GM23338 (cell line): ENCODE measurements around the gene PKNOX2.

Source experiments
- CTCF ChIP-seq, 2 experiments: fragments of 200-600 bp in 1 of 2; sonication (generic) in 1 of 2; conservative IDR thresholded peaks; 2 replicates each; pipeline versions ENCODE4 v1.5.1 to v1.6.1; 2016 to 2017; ENCODE audit warnings: antibody characterized with exemption in 2 of 2, low read depth in 2 of 2, mild to moderate bottlenecking in 2 of 2, moderate library complexity in 1 of 2
- EZH2 ChIP-seq: fragments of 200-600 bp; sonication (generic); IDR thresholded peaks from one replicate; pipeline ENCODE4 v1.8.0; 2017; ENCODE audit warnings: antibody characterized with exemption, mild to moderate bottlenecking, low read depth; ENCODE audit not compliant: unreplicated experiment

- no peak for TF ChIP-seq CTCF (conservative IDR thresholded peaks at IDR 0.05; ENCODE audit: low read depth in 2 of 2)
- no peak for TF ChIP-seq EZH2
Measured at GRCh38 chr11:125379981-125380380, 215.4 kb downstream of the PKNOX2 start.
